ENCODE measurements around the gene CNGA4. TPM values are rescaled to one million over a fixed set of nuclear protein-coding genes. Genes with fewer than 3 reads are reported as not detected.

The CNGA4 gene
- not detected in 2 replicates for total RNA-seq (2014; rRNA removed; shearing (Covaris generic))
- polyA plus RNA-seq (2015; cell fraction: cytosol; rRNA removed), result 0.06 TPM in 1 of 2 replicates, not detected in the other
- polyA plus RNA-seq (2015; cell fraction: nucleus; rRNA removed), result 0.30 and 0.43 TPM in 2 replicates

DNA sequence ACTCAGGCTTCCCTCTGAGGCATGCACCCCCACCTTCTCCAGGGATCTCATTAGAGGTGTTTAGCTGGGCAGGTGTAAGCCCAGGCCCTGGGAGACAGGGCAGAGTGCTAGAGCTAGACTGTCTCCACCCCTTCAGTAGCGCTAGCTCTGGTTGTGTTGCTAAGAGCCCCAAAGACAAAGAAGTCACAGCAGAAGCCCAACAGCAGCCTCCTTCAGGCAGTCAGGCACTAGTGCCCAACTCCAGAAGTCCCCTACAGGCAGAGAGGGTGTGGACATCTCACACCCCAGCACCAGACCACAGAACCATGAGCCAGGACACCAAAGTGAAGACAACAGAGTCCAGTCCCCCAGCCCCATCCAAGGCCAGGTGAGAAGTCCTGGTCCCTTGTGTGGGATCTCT is at the start of gene CNGA4:
TSS of gene CNGA4 (plus strand) at position 188 of the 400 bp plus-strand sequence. CDS start at position 306, 118 bp downstream.
- DNase-seq (ENCODE audit: low read depth), result no peak

DNA sequence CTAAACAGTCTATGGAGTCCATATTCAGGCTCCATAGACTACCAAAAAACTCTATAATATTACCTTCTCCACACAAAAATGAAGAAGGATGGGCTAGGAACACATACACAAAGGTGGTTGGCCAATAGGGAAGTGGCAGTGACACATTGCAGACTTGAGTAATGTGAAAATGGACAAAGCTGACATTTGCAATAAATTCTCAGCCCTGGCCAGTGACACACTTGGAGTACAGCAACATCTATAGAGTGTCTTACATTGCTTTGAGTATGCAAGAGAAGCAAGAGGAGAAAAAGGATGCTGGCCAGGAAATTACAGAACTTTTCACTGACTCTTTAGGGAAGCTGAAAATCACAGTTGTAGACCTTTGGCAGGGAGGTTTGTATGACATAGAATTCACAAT is 47.1 kb upstream of the CNGA4 start:
- DNase-seq (ENCODE audit: low read depth), result no peak

DNA sequence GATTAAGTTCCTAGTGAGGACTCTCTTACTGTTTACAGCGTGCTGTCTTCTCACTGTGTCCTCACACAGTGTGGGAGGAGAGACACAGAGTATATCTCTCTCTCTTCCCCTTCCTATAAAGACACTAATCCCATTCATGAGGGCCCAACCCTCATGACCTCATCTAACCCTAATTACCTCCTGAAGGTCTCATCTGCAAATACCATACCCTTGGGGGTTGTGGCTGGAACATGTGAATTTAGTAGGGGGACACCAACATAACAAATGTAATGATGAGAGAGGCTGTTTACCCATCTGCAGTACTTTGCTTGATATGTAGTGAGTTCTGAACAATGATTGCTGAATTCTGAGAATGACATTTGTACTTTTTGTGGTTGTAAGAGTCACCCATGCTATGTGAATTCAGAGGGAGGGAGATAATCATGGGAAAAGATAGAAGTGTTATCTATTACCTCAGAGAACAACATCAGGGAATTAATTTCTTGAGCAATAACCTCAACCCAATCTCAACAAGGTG is 44.8 kb upstream of the CNGA4 start:
- no peak for DNase-seq (ENCODE audit: low read depth)

DNA sequence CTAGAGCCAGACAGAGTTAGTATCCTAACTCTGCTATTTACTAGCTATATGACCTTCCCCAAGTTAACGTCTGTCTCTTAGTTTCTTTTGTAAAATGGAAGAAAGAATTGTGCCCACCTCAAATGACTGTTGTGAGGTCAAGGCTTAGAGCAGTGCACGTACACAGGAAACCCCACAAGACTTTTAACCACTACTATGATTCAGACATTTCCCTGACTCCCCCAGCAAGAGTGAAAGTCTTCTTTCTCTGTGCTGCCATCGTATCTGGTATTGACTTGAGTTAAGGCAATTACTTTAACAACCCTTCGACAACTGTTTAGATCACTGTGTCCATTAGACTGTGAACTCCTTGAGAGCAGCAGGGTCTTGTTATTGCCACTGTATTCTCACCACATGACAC is 42.5 kb upstream of the CNGA4 start:
- DNase-seq (ENCODE audit: low read depth), result peak; percentile 21

GRCh38 chr11:6197466-6198200 is 41.3 kb upstream of the CNGA4 start:
- no peak for DNase-seq (ENCODE audit: low read depth)

DNA sequence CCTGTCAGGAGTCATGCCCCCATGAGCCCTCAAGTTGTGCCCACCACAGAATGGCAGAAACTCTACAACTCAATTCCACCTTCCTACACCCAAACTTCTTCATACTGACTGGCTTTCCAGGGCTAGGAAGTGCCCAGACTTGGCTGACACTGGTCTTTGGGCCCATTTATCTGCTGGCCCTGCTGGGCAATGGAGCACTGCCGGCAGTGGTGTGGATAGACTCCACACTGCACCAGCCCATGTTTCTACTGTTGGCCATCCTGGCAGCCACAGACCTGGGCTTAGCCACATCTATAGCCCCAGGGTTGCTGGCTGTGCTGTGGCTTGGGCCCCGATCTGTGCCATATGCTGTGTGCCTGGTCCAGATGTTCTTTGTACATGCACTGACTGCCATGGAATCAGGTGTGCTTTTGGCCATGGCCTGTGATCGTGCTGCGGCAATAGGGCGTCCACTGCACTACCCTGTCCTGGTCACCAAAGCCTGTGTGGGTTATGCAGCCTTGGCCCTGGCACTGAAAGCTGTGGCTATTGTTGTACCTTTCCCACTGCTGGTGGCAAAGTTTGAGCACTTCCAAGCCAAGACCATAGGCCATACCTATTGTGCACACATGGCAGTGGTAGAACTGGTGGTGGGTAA is 39.6 kb upstream of the CNGA4 start, which contains the start of gene OR52W1:
TSS of gene OR52W1 (plus strand) at position 51 of the 637 bp plus-strand sequence. CDS start at position 51, 0 bp downstream.
- DNase-seq (ENCODE audit: low read depth), result no peak

DNA sequence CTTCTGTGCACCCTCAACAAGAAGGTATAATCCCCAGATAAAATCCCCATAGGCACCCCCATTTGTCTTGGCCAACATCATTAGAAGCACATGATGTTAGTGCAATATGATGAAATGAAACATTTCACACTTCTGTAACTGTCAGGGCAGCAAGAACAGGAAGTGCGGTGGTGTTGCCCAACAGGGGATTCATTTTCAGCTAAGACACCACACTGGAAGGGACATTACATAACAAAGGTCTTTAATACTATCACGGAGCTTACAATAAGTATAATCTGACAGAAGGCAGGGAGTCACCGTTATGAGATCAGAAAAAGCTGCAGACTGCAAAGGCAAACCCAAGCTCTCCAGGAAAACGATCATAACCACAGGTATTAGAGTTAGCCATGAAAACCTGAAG is 37.9 kb upstream of the CNGA4 start:
- no peak for DNase-seq (ENCODE audit: low read depth)

DNA sequence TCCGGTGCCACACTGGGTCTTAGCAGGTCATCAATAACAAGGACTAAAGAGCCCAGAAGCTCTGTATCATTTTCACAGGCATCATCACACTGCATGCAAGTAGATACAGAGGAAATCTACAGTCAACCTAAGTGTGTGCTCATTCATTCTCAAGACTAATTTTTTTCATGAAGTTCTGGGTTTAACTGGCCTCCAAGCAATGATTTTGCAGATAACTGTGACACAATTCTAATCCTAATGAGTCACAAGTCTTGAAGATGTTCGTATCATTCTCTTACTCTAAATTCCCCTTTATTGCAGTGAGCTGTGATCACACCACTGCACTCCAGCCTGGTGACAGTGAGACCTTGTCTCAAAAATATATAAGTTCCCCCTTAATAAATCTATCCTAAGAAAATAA is 37.4 kb upstream of the CNGA4 start:
- no peak for DNase-seq (ENCODE audit: low read depth)

GRCh38 chr11:6202041-6202440 is 36.8 kb upstream of the CNGA4 start:
- no peak for DNase-seq (ENCODE audit: low read depth)

- no peak for DNase-seq (ENCODE audit: low read depth)
These were observed 35.6 kb upstream of the CNGA4 start for GRCh38 chr11:6203327-6203726.

- DNase-seq (ENCODE audit: low read depth), result no peak
These were observed 34.2 kb upstream of the CNGA4 start for GRCh38 chr11:6204706-6205105.

DNA sequence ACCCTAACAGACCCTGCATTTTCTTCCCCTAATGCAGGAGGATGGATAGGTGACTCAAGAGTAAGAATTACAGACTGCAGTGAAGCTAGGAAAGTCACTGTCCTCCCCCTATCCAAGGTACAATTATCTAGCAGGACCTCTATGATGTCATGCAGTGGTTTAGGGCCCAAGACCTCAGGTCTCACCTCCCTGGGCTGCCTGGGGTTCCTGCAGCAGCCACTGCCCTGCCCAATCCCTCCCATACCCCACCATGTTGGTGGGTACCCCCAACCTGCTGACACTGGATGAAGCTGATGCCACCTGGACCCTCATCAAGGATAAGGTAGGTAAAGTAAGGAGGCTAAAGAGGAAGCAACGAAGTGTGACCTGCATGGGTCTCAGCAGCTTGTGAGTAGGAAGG is 33.5 kb upstream of the CNGA4 start, which contains the start of gene C11orf42:
TSS of gene C11orf42 (plus strand) at position 192 of the 400 bp plus-strand sequence. CDS start at position 251, 59 bp downstream.
- DNase-seq (ENCODE audit: low read depth), result no peak

GRCh38 chr11:6206456-6207180 is 32.3 kb upstream of the CNGA4 start:
- DNase-seq (ENCODE audit: low read depth), result no peak

- DNase-seq (ENCODE audit: low read depth), result no peak
These were observed 29.1 kb upstream of the CNGA4 start for GRCh38 chr11:6209801-6210200.

- no peak for DNase-seq (ENCODE audit: low read depth)
These were observed 28.5 kb upstream of the CNGA4 start for GRCh38 chr11:6210274-6210955.

- no peak for DNase-seq (ENCODE audit: low read depth)
These were observed 24.4 kb upstream of the CNGA4 start for GRCh38 chr11:6214530-6214929.

DNA sequence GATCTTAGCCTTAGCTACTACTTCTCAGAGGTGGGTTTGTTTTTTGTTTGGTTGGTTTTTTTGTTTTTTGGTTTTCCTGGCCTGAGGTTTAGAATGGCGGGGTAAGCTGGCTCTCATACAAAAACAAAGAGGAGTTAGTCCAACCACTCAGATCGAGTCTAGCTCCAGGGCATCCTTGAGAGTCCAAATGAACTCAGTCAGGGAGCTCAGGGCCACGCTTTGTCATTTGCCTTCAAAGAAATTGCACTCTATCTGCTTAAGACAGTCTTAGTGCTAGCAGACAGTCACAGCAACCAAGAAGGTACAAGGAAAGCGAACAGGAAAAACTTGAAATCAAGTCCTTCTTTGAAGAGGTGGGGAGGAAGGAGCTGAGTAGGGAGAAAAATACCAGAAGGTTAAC is 22.4 kb upstream of the CNGA4 start:
- DNase-seq (ENCODE audit: low read depth), result no peak

- DNase-seq (ENCODE audit: low read depth), result no peak
These were observed 21.2 kb upstream of the CNGA4 start for GRCh38 chr11:6217722-6218121.

DNA sequence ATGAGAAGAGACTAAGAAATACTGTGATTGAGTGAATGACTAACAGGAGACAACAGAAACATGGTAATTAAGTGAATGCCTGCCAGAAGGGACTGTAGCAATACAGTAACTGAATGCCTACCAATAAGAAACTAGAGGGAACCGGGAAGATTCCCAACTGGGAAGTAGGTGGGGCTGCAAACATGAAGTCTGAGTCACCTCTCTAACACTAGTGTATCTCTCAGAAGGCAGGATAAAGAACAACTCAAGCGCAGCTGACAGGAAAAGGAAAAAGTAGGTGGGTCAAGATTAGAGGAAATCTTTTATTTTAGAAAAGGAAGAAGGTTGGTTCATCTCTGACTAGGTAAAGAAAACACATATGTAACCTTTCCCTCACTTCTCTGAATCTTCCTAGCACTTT is 19.5 kb upstream of the CNGA4 start:
- peak; percentile 93 for DNase-seq (ENCODE audit: low read depth)

DNA sequence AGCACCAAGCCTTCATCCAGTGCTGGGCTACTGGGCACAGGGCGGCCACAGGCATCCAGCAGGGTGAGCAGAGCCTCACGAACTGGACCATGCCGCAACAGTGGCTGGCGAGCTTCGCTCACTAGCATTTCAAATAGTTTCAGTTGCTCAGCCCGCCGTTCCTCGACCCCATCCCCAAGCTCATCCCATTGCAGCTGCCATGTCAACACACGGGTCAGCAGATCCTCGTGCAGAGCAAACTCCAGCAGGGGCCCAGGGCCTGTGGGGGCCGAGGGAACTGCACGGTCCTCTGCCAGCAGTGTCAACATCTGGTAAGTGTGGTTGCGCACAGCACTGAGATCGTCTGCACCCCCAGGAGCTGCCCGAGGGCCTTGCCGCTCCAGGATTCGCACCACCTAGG is 15.0 kb upstream of the CNGA4 start:
- no peak for DNase-seq (ENCODE audit: low read depth)

- no peak for DNase-seq (ENCODE audit: low read depth)
These were observed 14.5 kb upstream of the CNGA4 start for GRCh38 chr11:6224421-6224820.

Measured in HT1080 (cell line).